GM12865 (cell line): ENCODE measurements around the gene GTF2F1.
"Not testable (repeated sequence)": the region's sequence is repeated elsewhere in the genome, so short reads cannot be mapped to it uniquely, and the experiment has no call there.

ENCODE experiments used
- DNase-seq: peaks from one replicate; pipeline ENCODE4 v3.0.0; 2010; ENCODE audit warnings: low read depth
- H3K4me3 ChIP-seq: 2 replicates; pipeline ENCODE4 v1.5.1; 2011; ENCODE audit warnings: mild to moderate bottlenecking, low read depth, low read length, control low read depth
- CTCF ChIP-seq: IDR thresholded peaks from 2 replicates; pipeline ENCODE4 v1.5.1; 2011; ENCODE audit warnings: low read length, control low read depth, low read depth, inconsistent platforms; ENCODE audit not compliant: insufficient read depth; ENCODE audit errors: missing control alignments

Gene GTF2F1

GRCh38 chr19:6362027-6362350, 31.0 kb downstream of the GTF2F1 start:
- no peak for TF ChIP-seq CTCF
- H3K4me3 ChIP-seq, result peak overlapping the region; percentile 92
- DNase-seq, result no peak

GRCh38 chr19:6360857-6361216, 32.1 kb downstream of the GTF2F1 start:
- H3K4me3 ChIP-seq, result peak overlapping the region; percentile 92

GRCh38 chr19:6360445-6360844, 32.5 kb downstream of the GTF2F1 start:
- H3K4me3 ChIP-seq, DNase-seq: not testable (repeated sequence)

More at GRCh38 chr19:6360857-6361216, 32.1 kb downstream of the GTF2F1 start:
- DNase-seq, result not testable (repeated sequence)

- H3K4me3 ChIP-seq, result no peak overlapping the region
- DNase-seq, result no peak
- no peak for TF ChIP-seq CTCF
Measured at GRCh38 chr19:6359568-6360341, 33.2 kb downstream of the GTF2F1 start.

- DNase-seq, result no peak
- no peak overlapping the region for H3K4me3 ChIP-seq
- no peak for TF ChIP-seq CTCF
Measured at GRCh38 chr19:6358003-6358402, 35.0 kb downstream of the GTF2F1 start.

- no peak overlapping the region for H3K4me3 ChIP-seq
- no peak for TF ChIP-seq CTCF
- no peak for DNase-seq
Measured at GRCh38 chr19:6357174-6357573, 35.8 kb downstream of the GTF2F1 start.

- DNase-seq, H3K4me3 ChIP-seq: not testable (repeated sequence)
Measured at GRCh38 chr19:6355321-6356040, 37.5 kb downstream of the GTF2F1 start.

- DNase-seq, result no peak
- no peak overlapping the region for H3K4me3 ChIP-seq
- no peak for TF ChIP-seq CTCF
Measured at GRCh38 chr19:6354098-6354674, 38.8 kb downstream of the GTF2F1 start.
